ENCODE measurements around the gene CD6.

CD6 gene

DNA sequence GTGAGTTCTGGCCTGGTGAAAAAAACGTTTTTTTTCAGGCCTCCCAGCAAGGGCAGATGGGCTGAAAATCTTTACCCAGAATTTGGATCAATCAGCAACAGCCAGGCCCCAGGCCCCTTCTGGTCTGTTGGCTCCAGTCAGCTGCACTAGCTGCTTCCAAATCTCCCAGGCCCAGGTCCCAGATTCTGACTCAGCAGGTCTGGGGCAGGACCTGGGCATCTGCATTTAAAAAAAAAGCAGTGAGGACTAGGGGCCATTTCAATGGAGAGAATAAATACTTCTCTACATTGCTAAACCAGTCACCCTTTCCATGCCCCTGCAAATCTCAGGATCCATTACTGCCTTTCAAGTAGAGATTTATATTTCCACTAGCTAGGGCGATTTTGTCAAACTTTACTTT is 23.8 kb upstream of the CD6 start:
- Histone ChIP-seq H3K36me3 (ENCODE audit: insufficient read depth, insufficient read length, low read length) (no peaks in the 10 kb centered on the region), H3K4me1 (ENCODE audit: insufficient read depth, insufficient read length) (peaks cover 12% of the 10 kb centered on the region), H3K27me3 (ENCODE audit: insufficient read depth, insufficient read length) (peaks cover 12% of the 10 kb centered on the region), H3K9me3 (ENCODE audit: insufficient read depth, low read length) (no peaks in the 10 kb centered on the region), H3K4me3 (ENCODE audit: insufficient read length, low read depth) (no peak overlapping the region), H3K9ac (ENCODE audit: insufficient read length, low read depth) (no peak overlapping the region)
- no peak for TF ChIP-seq SUZ12 (IDR thresholded peaks at IDR 0.05; ENCODE audit: extremely low read depth, insufficient read depth, insufficient read length)
- no peak for TF ChIP-seq YY1 (IDR thresholded peaks at IDR 0.05; ENCODE audit: insufficient read depth, insufficient read length)
- TF ChIP-seq ZNF274 (IDR thresholded peaks at IDR 0.05; ENCODE audit: low read depth, low read length): no peak
- DNase-seq (ENCODE audit: low read depth, low spot score): no peak

DNA sequence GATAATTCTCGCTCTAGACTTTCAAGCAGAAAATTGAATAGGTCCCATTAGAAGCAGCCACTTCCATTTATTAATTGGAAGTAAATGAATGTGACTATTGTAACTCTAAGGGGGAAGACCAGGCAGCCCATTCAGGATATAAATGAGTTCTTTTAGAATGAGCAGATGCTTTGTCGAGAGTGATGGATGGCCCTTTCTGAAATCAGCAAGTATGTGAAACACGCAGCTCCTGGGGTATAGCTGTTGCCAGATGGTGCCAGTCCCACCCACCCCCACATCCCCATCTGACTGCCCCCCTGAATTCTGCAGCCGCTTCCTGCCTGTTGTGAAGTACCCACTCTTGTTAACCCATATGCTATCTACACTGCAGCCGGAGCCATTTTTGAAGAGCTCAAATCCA is 23.2 kb upstream of the CD6 start:
- Histone ChIP-seq H3K9ac (ENCODE audit: insufficient read length, low read depth) (no peak overlapping the region), H3K4me1 (ENCODE audit: insufficient read depth, insufficient read length) (peaks cover 12% of the 10 kb centered on the region), H3K36me3 (ENCODE audit: insufficient read depth, insufficient read length, low read length) (no peaks in the 10 kb centered on the region), H3K27me3 (ENCODE audit: insufficient read depth, insufficient read length) (peaks cover 12% of the 10 kb centered on the region), H3K9me3 (ENCODE audit: insufficient read depth, low read length) (no peaks in the 10 kb centered on the region), H3K4me3 (ENCODE audit: insufficient read length, low read depth) (no peak overlapping the region)
- DNase-seq (ENCODE audit: low read depth, low spot score): no peak
- TF ChIP-seq SUZ12 (IDR thresholded peaks at IDR 0.05; ENCODE audit: extremely low read depth, insufficient read depth, insufficient read length) (no peak), ZNF274 (IDR thresholded peaks at IDR 0.05; ENCODE audit: low read depth, low read length) (no peak), YY1 (IDR thresholded peaks at IDR 0.05; ENCODE audit: insufficient read depth, insufficient read length) (no peak)

DNA sequence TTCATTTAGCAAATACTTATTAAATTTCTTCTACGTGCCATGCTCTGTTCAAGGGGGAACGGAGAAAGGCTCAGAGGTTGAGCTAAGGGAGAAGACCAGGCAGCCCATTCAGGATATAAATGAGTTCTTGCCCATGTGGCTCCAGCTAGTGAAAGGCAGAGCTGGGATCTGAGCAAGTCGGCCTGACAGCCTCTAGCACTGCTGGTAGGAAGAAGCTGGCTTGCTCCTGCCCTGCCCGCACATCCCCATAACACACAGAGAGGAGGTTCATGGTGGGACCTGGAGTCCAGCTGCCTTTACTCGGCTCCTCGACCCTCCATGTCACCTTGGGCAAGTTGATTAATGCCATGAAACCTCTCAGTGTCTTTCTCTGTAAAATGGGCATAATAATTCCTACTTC is 21.5 kb upstream of the CD6 start:
- H3K9me3 ChIP-seq (ENCODE audit: insufficient read depth, low read length): no peaks in the 10 kb centered on the region
- no peaks in the 10 kb centered on the region for H3K36me3 ChIP-seq (ENCODE audit: insufficient read depth, insufficient read length, low read length)
- no peak overlapping the region for H3K9ac ChIP-seq (ENCODE audit: insufficient read length, low read depth)
- no peak overlapping the region for H3K4me3 ChIP-seq (ENCODE audit: insufficient read length, low read depth)
- H3K4me1 ChIP-seq (ENCODE audit: insufficient read depth, insufficient read length): peaks cover 17% of the 10 kb centered on the region
- DNase-seq (ENCODE audit: low read depth, low spot score): no peak
- TF ChIP-seq ZNF274 (IDR thresholded peaks at IDR 0.05; ENCODE audit: low read depth, low read length): no peak
- H3K27me3 ChIP-seq (ENCODE audit: insufficient read depth, insufficient read length): peaks cover 15% of the 10 kb centered on the region

DNA sequence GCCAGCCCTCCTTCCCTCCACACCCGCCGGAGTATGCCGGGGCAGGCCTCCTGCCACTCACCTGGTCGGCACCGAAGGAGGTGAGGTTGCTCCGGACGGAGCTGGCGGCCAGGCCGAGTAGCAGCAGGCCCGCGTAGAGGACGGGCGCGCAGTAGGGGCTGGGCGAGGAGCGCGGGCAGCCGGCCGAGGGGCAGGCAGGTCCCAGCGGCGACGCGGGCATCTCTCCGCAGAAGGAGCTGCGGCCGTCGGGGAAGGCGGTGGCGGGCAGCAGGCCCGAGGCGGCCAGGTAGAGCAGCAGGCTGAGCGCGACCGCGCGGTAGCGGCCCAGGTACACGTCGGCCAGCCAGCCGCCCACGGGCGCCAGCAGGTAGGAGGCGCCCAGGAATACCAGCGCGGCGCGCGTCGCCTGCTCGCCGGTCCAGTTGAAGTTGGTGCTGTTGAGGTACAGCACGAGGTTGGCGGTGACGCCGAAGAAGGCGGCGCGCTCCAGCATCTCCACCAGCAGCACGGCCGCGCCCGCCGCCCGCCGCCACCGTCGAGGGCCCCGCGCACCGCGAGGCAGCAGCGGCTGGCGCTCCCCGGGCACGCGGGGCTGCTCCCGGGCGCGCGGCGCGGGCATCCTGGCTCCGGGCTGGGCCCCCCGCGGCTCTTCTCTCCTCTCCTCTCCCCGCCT is 20.4 kb upstream of the CD6 start:
- TF ChIP-seq YY1 (IDR thresholded peaks at IDR 0.05; ENCODE audit: insufficient read depth, insufficient read length) (no peak), ZNF274 (IDR thresholded peaks at IDR 0.05; ENCODE audit: low read depth, low read length) (no peak), SUZ12 (IDR thresholded peaks at IDR 0.05; ENCODE audit: extremely low read depth, insufficient read depth, insufficient read length) (no peak)
- Histone ChIP-seq H3K27me3 (ENCODE audit: insufficient read depth, insufficient read length) (peaks cover 15% of the 10 kb centered on the region), H3K9ac (ENCODE audit: insufficient read length, low read depth) (peak overlapping the region; percentile 79), H3K36me3 (ENCODE audit: insufficient read depth, insufficient read length, low read length) (no peaks in the 10 kb centered on the region), H3K4me1 (ENCODE audit: insufficient read depth, insufficient read length) (peaks cover 17% of the 10 kb centered on the region), H3K9me3 (ENCODE audit: insufficient read depth, low read length) (no peaks in the 10 kb centered on the region), H3K4me3 (ENCODE audit: insufficient read length, low read depth) (peak overlapping the region; percentile 65)
- DNase-seq (ENCODE audit: low read depth, low spot score): no peak

DNA sequence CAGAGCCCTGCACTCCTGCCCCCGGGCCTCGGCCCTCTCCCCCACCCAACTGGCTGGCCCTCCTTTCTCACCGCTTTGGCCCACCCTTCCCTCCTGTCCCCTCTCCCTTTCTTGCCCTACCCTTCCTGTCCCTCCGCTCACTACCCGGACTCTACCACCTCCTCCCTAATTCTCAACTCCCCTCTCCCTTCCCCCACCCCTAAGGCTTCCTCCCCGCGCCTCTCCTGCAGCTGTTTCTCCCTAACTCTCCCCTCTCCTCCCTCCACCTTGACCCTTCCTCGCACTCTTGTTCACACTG is 19.9 kb upstream of the CD6 start:
- no peak for DNase-seq (ENCODE audit: low read depth, low spot score)
- H3K4me1 ChIP-seq (ENCODE audit: insufficient read depth, insufficient read length): peaks cover 14% of the 10 kb centered on the region
- H3K36me3 ChIP-seq (ENCODE audit: insufficient read depth, insufficient read length, low read length): no peaks in the 10 kb centered on the region
- H3K9me3 ChIP-seq (ENCODE audit: insufficient read depth, low read length): no peaks in the 10 kb centered on the region
- TF ChIP-seq YY1 (IDR thresholded peaks at IDR 0.05; ENCODE audit: insufficient read depth, insufficient read length) (no peak), ZNF274 (IDR thresholded peaks at IDR 0.05; ENCODE audit: low read depth, low read length) (no peak), SUZ12 (IDR thresholded peaks at IDR 0.05; ENCODE audit: extremely low read depth, insufficient read depth, insufficient read length) (no peak)
- H3K9ac ChIP-seq (ENCODE audit: insufficient read length, low read depth): peak overlapping the region; percentile 79
- peaks cover 15% of the 10 kb centered on the region for H3K27me3 ChIP-seq (ENCODE audit: insufficient read depth, insufficient read length)
- H3K4me3 ChIP-seq (ENCODE audit: insufficient read length, low read depth): peak overlapping the region; percentile 65

DNA sequence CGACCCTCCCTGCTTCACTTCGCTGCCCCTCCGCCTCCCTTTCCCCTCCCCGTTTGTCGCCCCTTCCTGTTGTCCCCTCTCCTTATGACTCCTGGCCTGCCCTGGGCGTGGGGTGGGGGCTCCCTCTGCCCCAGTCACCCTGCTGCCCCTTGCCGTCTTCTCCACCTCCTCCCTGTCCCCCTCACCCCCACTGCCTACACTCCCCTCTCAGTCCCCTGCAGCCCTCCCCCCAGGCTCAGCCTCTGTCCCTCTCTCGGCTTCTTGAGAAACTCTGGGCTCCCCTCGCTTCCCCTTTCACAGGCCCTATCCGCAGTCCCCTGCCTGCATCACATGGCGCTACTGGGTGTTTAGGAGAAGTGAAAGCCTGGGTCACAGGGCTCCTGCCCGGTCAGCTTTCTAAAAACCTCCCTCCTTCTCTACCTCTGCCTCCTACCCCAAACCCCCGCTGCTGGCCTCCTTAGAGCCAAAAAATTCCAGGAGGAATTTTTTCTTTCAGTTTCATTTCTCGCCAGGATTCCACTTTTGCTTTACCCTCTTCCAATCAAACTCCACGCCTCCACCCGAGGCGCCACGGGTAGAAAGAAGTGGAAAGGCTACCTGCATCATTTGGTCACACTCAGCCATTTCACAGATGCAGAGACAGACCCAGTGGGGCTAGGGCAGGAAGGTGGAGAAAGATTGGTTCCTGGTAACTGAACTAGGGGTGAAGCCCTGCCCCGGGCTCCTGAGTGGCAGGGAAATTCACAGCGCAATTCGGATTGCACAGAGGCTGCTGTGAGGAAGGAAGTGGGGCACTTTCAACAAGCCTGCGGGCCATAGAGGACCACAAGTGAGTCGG is 19.4 kb upstream of the CD6 start, which contains the start of gene SLC15A3:
TSS of gene SLC15A3 (minus strand) at position 273 of the 838 bp plus-strand sequence. CDS start 625 bp downstream, outside the sequence.
- Histone ChIP-seq H3K27me3 (ENCODE audit: insufficient read depth, insufficient read length) (peaks cover 15% of the 10 kb centered on the region), H3K4me1 (ENCODE audit: insufficient read depth, insufficient read length) (peaks cover 13% of the 10 kb centered on the region), H3K4me3 (ENCODE audit: insufficient read length, low read depth) (peak within 1 kb of the TSS; percentile 65), H3K9me3 (ENCODE audit: insufficient read depth, low read length) (no peaks in the 10 kb centered on the region), H3K9ac (ENCODE audit: insufficient read length, low read depth) (peak within 1 kb of the TSS; percentile 79), H3K36me3 (ENCODE audit: insufficient read depth, insufficient read length, low read length) (no peaks in the 10 kb centered on the region)
- no peak for DNase-seq (ENCODE audit: low read depth, low spot score)
- TF ChIP-seq SUZ12 (IDR thresholded peaks at IDR 0.05; ENCODE audit: extremely low read depth, insufficient read depth, insufficient read length): no peak
- no peak for TF ChIP-seq ZNF274 (IDR thresholded peaks at IDR 0.05; ENCODE audit: low read depth, low read length)
- TF ChIP-seq YY1 (IDR thresholded peaks at IDR 0.05; ENCODE audit: insufficient read depth, insufficient read length): no peak

DNA sequence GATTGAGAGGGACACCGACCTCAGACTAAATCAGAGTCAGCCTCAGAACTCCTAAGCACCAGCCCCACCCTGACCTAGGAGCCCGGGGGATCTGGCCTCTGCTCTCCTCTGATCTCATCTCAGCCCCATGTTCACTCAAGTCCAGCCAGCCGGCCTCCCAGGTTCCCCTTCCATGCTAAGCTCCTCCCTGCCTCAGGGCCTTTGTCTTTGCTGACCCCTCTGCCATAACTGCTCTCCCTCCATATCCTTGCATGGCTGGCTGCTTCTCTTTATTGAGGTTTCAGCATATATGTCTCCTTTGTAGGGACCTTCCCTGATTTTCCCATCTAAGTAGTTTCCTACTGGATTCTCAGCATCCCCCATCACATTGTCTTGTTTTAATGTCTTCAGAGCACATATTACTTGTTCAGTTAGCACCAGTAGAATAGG is 18.7 kb upstream of the CD6 start:
- H3K9ac ChIP-seq (ENCODE audit: insufficient read length, low read depth): peak overlapping the region; percentile 79
- H3K27me3 ChIP-seq (ENCODE audit: insufficient read depth, insufficient read length): peaks cover 15% of the 10 kb centered on the region
- H3K36me3 ChIP-seq (ENCODE audit: insufficient read depth, insufficient read length, low read length): no peaks in the 10 kb centered on the region
- H3K4me3 ChIP-seq (ENCODE audit: insufficient read length, low read depth): peak overlapping the region; percentile 65
- no peaks in the 10 kb centered on the region for H3K9me3 ChIP-seq (ENCODE audit: insufficient read depth, low read length)
- H3K4me1 ChIP-seq (ENCODE audit: insufficient read depth, insufficient read length): peaks cover 13% of the 10 kb centered on the region
- TF ChIP-seq YY1 (IDR thresholded peaks at IDR 0.05; ENCODE audit: insufficient read depth, insufficient read length) (no peak), ZNF274 (IDR thresholded peaks at IDR 0.05; ENCODE audit: low read depth, low read length) (no peak), SUZ12 (IDR thresholded peaks at IDR 0.05; ENCODE audit: extremely low read depth, insufficient read depth, insufficient read length) (no peak)
- DNase-seq (ENCODE audit: low read depth, low spot score): no peak
